Dendritic cell treated with granulocyte-macrophage colony-stimulating factor and Interleukin-4, amounts not matched to agents 40 ng/mL and 50 ng/mL, for 4 days (primary cell): ENCODE results near the gene MACROD2.
"Not testable (repeated sequence)": the region's sequence is repeated elsewhere in the genome, so short reads cannot be mapped to it uniquely, and the experiment has no call there.

Experiments
- H3K27ac Mint-ChIP-seq: one replicate; pipeline ENCODE4 v1.8.0; 2022; ENCODE audit warnings: mild to moderate bottlenecking, mixed read lengths
- H3K27me3 Mint-ChIP-seq: one replicate; pipeline ENCODE4 v1.8.0; 2022; ENCODE audit warnings: mild to moderate bottlenecking, mixed read lengths
- H3K36me3 Mint-ChIP-seq: one replicate; pipeline ENCODE4 v1.8.0; 2022; ENCODE audit warnings: low read depth, mixed read lengths
- H3K4me1 Mint-ChIP-seq: one replicate; pipeline ENCODE4 v1.8.0; 2022; ENCODE audit warnings: low read depth, mixed read lengths
- H3K4me3 Mint-ChIP-seq: one replicate; pipeline ENCODE4 v1.8.0; 2022; ENCODE audit warnings: mild to moderate bottlenecking, moderate library complexity, mixed read lengths
- H3K9me3 Mint-ChIP-seq: one replicate; pipeline ENCODE4 v1.8.0; 2022; ENCODE audit warnings: mixed read lengths
- intact Hi-C: fragments of 100-400 bp; cut with micrococcal nuclease; formaldehyde crosslinking; loops from one replicate; pipeline ENCODE4 v1.15.0; 2022

The MACROD2 gene

GRCh38 chr20:15511551-15511950 is 1516.2 kb downstream of the MACROD2 start:
- Mint-ChIP-seq H3K4me3 (no peak overlapping the region), H3K27me3 (no peaks in the 10 kb centered on the region), H3K36me3 (no peaks in the 10 kb centered on the region), H3K9me3 (peaks cover 14% of the 10 kb centered on the region), H3K4me1 (no peaks in the 10 kb centered on the region), H3K27ac (no peak overlapping the region)
- intact Hi-C loops = no loop called here

GRCh38 chr20:15512916-15513315 is 1517.6 kb downstream of the MACROD2 start:
- Mint-ChIP-seq H3K9me3 (peaks cover 18% of the 10 kb centered on the region), H3K4me1 (no peaks in the 10 kb centered on the region), H3K27me3 (no peaks in the 10 kb centered on the region), H3K4me3 (no peak overlapping the region), H3K36me3 (no peaks in the 10 kb centered on the region), H3K27ac (no peak overlapping the region)
- intact Hi-C loops = no loop called here

- intact Hi-C loops = no loop called here
- H3K4me1 Mint-ChIP-seq = no peaks in the 10 kb centered on the region
- no peak overlapping the region for H3K27ac Mint-ChIP-seq
- peaks cover 33% of the 10 kb centered on the region for H3K9me3 Mint-ChIP-seq
- no peak overlapping the region for H3K4me3 Mint-ChIP-seq
- H3K27me3 Mint-ChIP-seq = no peaks in the 10 kb centered on the region
- H3K36me3 Mint-ChIP-seq = no peaks in the 10 kb centered on the region
Observed at GRCh38 chr20:15515691-15516090, 1520.4 kb downstream of the MACROD2 start.

- Mint-ChIP-seq H3K27ac (no peak overlapping the region), H3K27me3 (no peaks in the 10 kb centered on the region), H3K36me3 (no peaks in the 10 kb centered on the region), H3K9me3 (peaks cover 47% of the 10 kb centered on the region), H3K4me3 (no peak overlapping the region), H3K4me1 (no peaks in the 10 kb centered on the region)
- intact Hi-C loops = no loop called here
Observed at GRCh38 chr20:15520930-15521524, 1525.7 kb downstream of the MACROD2 start.

GRCh38 chr20:15523400-15523799 is 1528.1 kb downstream of the MACROD2 start:
- no peaks in the 10 kb centered on the region for H3K27me3 Mint-ChIP-seq

GRCh38 chr20:15528391-15529111 is 1533.2 kb downstream of the MACROD2 start:
- Mint-ChIP-seq H3K4me3 (no peak overlapping the region), H3K27me3 (no peaks in the 10 kb centered on the region), H3K27ac (no peak overlapping the region), H3K9me3 (peaks cover 17% of the 10 kb centered on the region), H3K36me3 (no peaks in the 10 kb centered on the region), H3K4me1 (no peaks in the 10 kb centered on the region)
- intact Hi-C loops = no loop called here

More at GRCh38 chr20:15523400-15523799, 1528.1 kb downstream of the MACROD2 start:
- Mint-ChIP-seq H3K4me1 (no peaks in the 10 kb centered on the region), H3K9me3 (peaks cover 37% of the 10 kb centered on the region), H3K4me3 (no peak overlapping the region), H3K27ac (no peak overlapping the region), H3K36me3 (no peaks in the 10 kb centered on the region)
- intact Hi-C loops = no loop called here

- H3K9me3 Mint-ChIP-seq = peaks cover 32% of the 10 kb centered on the region
- intact Hi-C loops = no loop called here
Observed at GRCh38 chr20:15535863-15536262, 1540.5 kb downstream of the MACROD2 start.

GRCh38 chr20:15537200-15537599 is 1541.9 kb downstream of the MACROD2 start:
- H3K4me1 Mint-ChIP-seq, H3K27ac Mint-ChIP-seq, H3K4me3 Mint-ChIP-seq, H3K36me3 Mint-ChIP-seq, H3K27me3 Mint-ChIP-seq, intact Hi-C loops: not testable (repeated sequence)
- H3K9me3 Mint-ChIP-seq = peaks cover 40% of the 10 kb centered on the region

More at GRCh38 chr20:15535863-15536262, 1540.5 kb downstream of the MACROD2 start:
- Mint-ChIP-seq H3K27me3 (no peaks in the 10 kb centered on the region), H3K36me3 (no peaks in the 10 kb centered on the region), H3K4me3 (no peak overlapping the region), H3K27ac (no peak overlapping the region), H3K4me1 (no peaks in the 10 kb centered on the region)

GRCh38 chr20:15542655-15543054 is 1547.3 kb downstream of the MACROD2 start:
- Mint-ChIP-seq H3K4me3 (no peak overlapping the region), H3K9me3 (peaks cover 62% of the 10 kb centered on the region)

GRCh38 chr20:15544742-15545141 is 1549.4 kb downstream of the MACROD2 start:
- intact Hi-C loops = no loop called here
- Mint-ChIP-seq H3K27ac (no peak overlapping the region), H3K9me3 (peaks cover 57% of the 10 kb centered on the region), H3K4me3 (no peak overlapping the region), H3K27me3 (no peaks in the 10 kb centered on the region), H3K36me3 (no peaks in the 10 kb centered on the region), H3K4me1 (no peaks in the 10 kb centered on the region)

More at GRCh38 chr20:15542655-15543054, 1547.3 kb downstream of the MACROD2 start:
- no peaks in the 10 kb centered on the region for H3K27me3 Mint-ChIP-seq
- H3K4me1 Mint-ChIP-seq = no peaks in the 10 kb centered on the region
- intact Hi-C loops = no loop called here
- no peaks in the 10 kb centered on the region for H3K36me3 Mint-ChIP-seq
- H3K27ac Mint-ChIP-seq = no peak overlapping the region

GRCh38 chr20:15546525-15547023 is 1551.3 kb downstream of the MACROD2 start:
- Mint-ChIP-seq H3K9me3 (peaks cover 43% of the 10 kb centered on the region), H3K4me3 (no peak overlapping the region), H3K4me1 (no peaks in the 10 kb centered on the region), H3K36me3 (no peaks in the 10 kb centered on the region), H3K27me3 (no peaks in the 10 kb centered on the region), H3K27ac (no peak overlapping the region)
- intact Hi-C loops = no loop called here

- Mint-ChIP-seq H3K27ac (no peak overlapping the region), H3K36me3 (no peaks in the 10 kb centered on the region), H3K9me3 (peaks cover 39% of the 10 kb centered on the region), H3K27me3 (no peaks in the 10 kb centered on the region), H3K4me1 (no peaks in the 10 kb centered on the region), H3K4me3 (no peak overlapping the region)
- intact Hi-C loops = no loop called here
Observed at GRCh38 chr20:15547119-15547518, 1551.8 kb downstream of the MACROD2 start.

- Mint-ChIP-seq H3K27ac (no peak overlapping the region), H3K9me3 (peaks cover 51% of the 10 kb centered on the region), H3K4me1 (no peaks in the 10 kb centered on the region), H3K36me3 (no peaks in the 10 kb centered on the region), H3K27me3 (no peaks in the 10 kb centered on the region), H3K4me3 (no peak overlapping the region)
- intact Hi-C loops = no loop called here
Observed at GRCh38 chr20:15550116-15550870, 1555.0 kb downstream of the MACROD2 start.

GRCh38 chr20:15555913-15556312 is 1560.6 kb downstream of the MACROD2 start:
- intact Hi-C loops = no loop called here
- Mint-ChIP-seq H3K9me3 (peaks cover 31% of the 10 kb centered on the region), H3K4me3 (no peak overlapping the region), H3K4me1 (no peaks in the 10 kb centered on the region), H3K27me3 (no peaks in the 10 kb centered on the region), H3K36me3 (no peaks in the 10 kb centered on the region), H3K27ac (no peak overlapping the region)
